ENCODE measurements around the gene VAV3.

VAV3 gene

GRCh38 chr1:107972391-107973180 is 7.6 kb upstream of the VAV3 start:
- no peak for DNase-seq (ENCODE audit: low read depth in 2 of 2)

- no peak for DNase-seq (ENCODE audit: low read depth in 2 of 2)
Measured at GRCh38 chr1:107966550-107966949, 1.6 kb upstream of the VAV3 start.

GRCh38 chr1:107964336-107965109 is 457 bp downstream of the VAV3 start:
- DNase-seq (ENCODE audit: low read depth in 2 of 2), result peak in 1 of 2 experiments; percentile 10

- peak; percentile 36 to 40 for DNase-seq (ENCODE audit: low read depth in 2 of 2)
Measured at GRCh38 chr1:107963601-107964335, 1.2 kb downstream of the VAV3 start.

- no peak for DNase-seq (ENCODE audit: low read depth in 2 of 2)
Measured at GRCh38 chr1:107963008-107963407, 2.0 kb downstream of the VAV3 start.

- DNase-seq (ENCODE audit: low read depth in 2 of 2), result no peak
Measured at GRCh38 chr1:107954719-107955415, 10.1 kb downstream of the VAV3 start.

GRCh38 chr1:107954126-107954525 is 10.9 kb downstream of the VAV3 start:
- no peak for DNase-seq (ENCODE audit: low read depth in 2 of 2)

- no peak for DNase-seq (ENCODE audit: low read depth in 2 of 2)
Measured at GRCh38 chr1:107953556-107953955, 11.4 kb downstream of the VAV3 start.

GRCh38 chr1:107952989-107953388 is 12.0 kb downstream of the VAV3 start:
- DNase-seq (ENCODE audit: low read depth in 2 of 2), result no peak

- DNase-seq (ENCODE audit: low read depth in 2 of 2), result no peak
Measured at GRCh38 chr1:107950464-107950863, 14.5 kb downstream of the VAV3 start.

- DNase-seq (ENCODE audit: low read depth in 2 of 2), result no peak
Measured at GRCh38 chr1:107949467-107950253, 15.3 kb downstream of the VAV3 start.

- DNase-seq (ENCODE audit: low read depth in 2 of 2), result no peak
Measured at GRCh38 chr1:107946794-107947193, 18.2 kb downstream of the VAV3 start.

GRCh38 chr1:107943694-107944093 is 21.3 kb downstream of the VAV3 start:
- no peak for DNase-seq (ENCODE audit: low read depth in 2 of 2)

- DNase-seq (ENCODE audit: low read depth in 2 of 2), result no peak
Measured at GRCh38 chr1:107942814-107943213, 22.2 kb downstream of the VAV3 start.

- no peak for DNase-seq (ENCODE audit: low read depth in 2 of 2)
Measured at GRCh38 chr1:107941531-107941930, 23.4 kb downstream of the VAV3 start.

- DNase-seq (ENCODE audit: low read depth in 2 of 2), result no peak
Measured at GRCh38 chr1:107941123-107941522, 23.9 kb downstream of the VAV3 start.

GRCh38 chr1:107940701-107941100 is 24.3 kb downstream of the VAV3 start:
- DNase-seq (ENCODE audit: low read depth in 2 of 2), result no peak

- no peak for DNase-seq (ENCODE audit: low read depth in 2 of 2)
Measured at GRCh38 chr1:107940017-107940577, 24.9 kb downstream of the VAV3 start.

GRCh38 chr1:107939256-107939655 is 25.7 kb downstream of the VAV3 start:
- DNase-seq (ENCODE audit: low read depth in 2 of 2), result no peak

All from stimulated activated CD4-positive, alpha-beta T cell treated with anti-CD3 and anti-CD28 coated beads, Interleukin-12 subunit alpha, Interleukin-12 subunit beta, amount 100 ng/mL, for 24 hours (primary cell).